Hepatocyte (in vitro differentiated cells): ENCODE data around the gene RHEBL1. TPM values are rescaled to one million over a fixed set of nuclear protein-coding genes. Genes with fewer than 3 reads are reported as not detected.

Experiments
- DNase-seq: peaks from one replicate; pipeline ENCODE4 v3.0.0-alpha.2; 2016; ENCODE audit warnings: low spot score
- H2AFZ ChIP-seq: fragments of 200-600 bp; sonication (generic); 2 replicates; pipeline ENCODE4 v1.6.0; 2016; ENCODE audit warnings: antibody characterized with exemption, mild to moderate bottlenecking
- H3K27ac ChIP-seq: fragments of 200-600 bp; sonication (generic); 2 replicates; pipeline ENCODE4 v1.5.1; 2016; ENCODE audit warnings: mild to moderate bottlenecking
- H3K27me3 ChIP-seq: fragments of 200-600 bp; sonication (generic); 2 replicates; pipeline ENCODE4 v1.6.1; 2016
- H3K36me3 ChIP-seq: fragments of 200-600 bp; sonication (generic); replicated peaks from 2 replicates; pipeline ENCODE4 v1.5.1; 2016; ENCODE audit warnings: low read depth; ENCODE audit not compliant: insufficient read depth
- H3K4me1 ChIP-seq: fragments of 200-600 bp; sonication (generic); 2 replicates; pipeline ENCODE4 v1.5.1; 2016; ENCODE audit warnings: mild to moderate bottlenecking, moderate library complexity; ENCODE audit not compliant: insufficient read depth
- H3K4me2 ChIP-seq: fragments of 200-600 bp; sonication (generic); 2 replicates; pipeline ENCODE4 v1.6.0; 2016
- H3K4me3 ChIP-seq: fragments of 200-600 bp; sonication (generic); 2 replicates; pipeline ENCODE4 v1.5.1; 2016; ENCODE audit warnings: mild to moderate bottlenecking
- H3K79me2 ChIP-seq: fragments of 200-600 bp; sonication (generic); 2 replicates; pipeline ENCODE4 v1.6.0; 2017; ENCODE audit warnings: mild to moderate bottlenecking
- H3K9me2 ChIP-seq: fragments of 200-600 bp; sonication (generic); replicated peaks from 2 replicates; pipeline ENCODE4 v1.6.0; 2017; ENCODE audit warnings: mild to moderate bottlenecking; ENCODE audit not compliant: insufficient read depth
- H3K9me3 ChIP-seq: fragments of 200-600 bp; sonication (generic); 2 replicates; pipeline ENCODE4 v1.5.1; 2016; ENCODE audit warnings: low read depth, mild to moderate bottlenecking
- H4K20me1 ChIP-seq: fragments of 200-600 bp; sonication (generic); 2 replicates; pipeline ENCODE4 v1.6.0; 2016; ENCODE audit warnings: mild to moderate bottlenecking; ENCODE audit not compliant: insufficient read depth, poor library complexity, severe bottlenecking
- EZH2 ChIP-seq: fragments of 200-600 bp; sonication (generic); IDR thresholded peaks from 2 replicates; pipeline ENCODE4 v1.6.1; 2016; ENCODE audit warnings: antibody characterized with exemption, mild to moderate bottlenecking, borderline replicate concordance
- EZH2phosphoT487 ChIP-seq: fragments of 200-600 bp; sonication (generic); IDR thresholded peaks from one replicate; pipeline ENCODE4 v1.6.1; 2018; ENCODE audit warnings: antibody characterized with exemption, mild to moderate bottlenecking, low read depth, moderate library complexity; ENCODE audit not compliant: unreplicated experiment, severe bottlenecking
- WGBS: methylation state at CpG from one replicate; pipeline ENCODE4 v1.1.6; 2016; ENCODE audit warnings: low lambda C conversion rate; ENCODE audit errors: missing lambda C conversion rate; 5-methylcytosine and 5-hydroxymethylcytosine counted together
- polyA plus RNA-seq: library from polyadenylated mRNA; unstranded; fragments of >200 nt; fragmentation: Nextera tagmentation; extraction: Ambion mirVana; gene quantifications from 2 replicates; pipeline ENCODE4 v1.2.1, GENCODE V29; 2016
- total RNA-seq: library from RNA; depleted of rRNA; stranded (reverse); fragments of >200 nt; gene quantifications from 2 replicates; pipeline ENCODE4 v1.2.3, GENCODE V29; 2014
- TF ChIP-seq, protein P1 (sequence below): fragments of 200-600 bp; sonication (generic); IDR thresholded peaks from 2 replicates; pipeline ENCODE4 v1.5.1; 2016; ENCODE audit warnings: antibody characterized with exemption, mild to moderate bottlenecking; ENCODE audit not compliant: poor library complexity

RHEBL1 gene
- total and polyA plus RNA-seq, 2 experiments from 2014 or later, result 0.30 TPM; not detected in 1

DNA sequence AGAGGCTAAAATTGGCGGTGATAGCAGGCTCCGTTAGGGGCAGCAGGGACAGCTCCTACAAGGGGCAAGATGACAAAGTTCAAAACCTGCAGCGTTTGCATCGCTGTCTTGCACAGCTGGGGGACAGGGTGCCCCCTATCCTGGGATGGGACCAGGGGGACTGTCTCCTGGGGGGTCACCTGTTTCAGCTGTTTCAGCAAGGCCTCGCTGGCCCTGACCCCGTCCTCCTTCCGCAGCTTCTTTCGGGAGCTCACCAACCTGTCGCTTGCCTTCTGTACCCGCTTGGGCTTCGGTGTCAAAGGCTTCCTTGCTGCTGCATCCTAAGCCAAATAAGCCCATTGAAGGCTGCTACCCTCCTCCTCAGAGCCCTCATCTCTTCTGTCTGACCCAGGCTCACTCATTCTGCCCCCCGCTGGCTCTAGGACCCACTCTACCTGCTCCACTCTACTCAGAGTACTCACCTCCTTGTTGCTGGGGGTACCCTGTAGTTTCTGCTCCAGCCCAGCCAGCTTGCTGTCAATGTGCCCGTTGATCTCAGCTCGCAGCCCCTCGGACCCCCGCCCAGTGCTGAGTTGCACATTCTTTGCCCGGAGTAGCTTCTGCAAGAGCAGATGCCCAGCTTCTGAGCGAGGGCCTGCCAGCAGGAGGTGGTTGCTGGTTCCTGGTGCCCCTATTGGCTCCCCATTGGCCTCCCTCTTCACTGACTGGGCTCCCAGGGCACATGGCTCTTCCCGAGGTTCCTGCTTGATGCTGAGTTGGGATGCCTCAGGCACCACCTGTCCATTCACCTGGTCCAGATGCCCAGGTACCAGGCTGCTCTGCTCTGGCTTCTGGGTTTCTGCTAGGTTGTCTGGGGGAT is 38.8 kb downstream of the RHEBL1 start:
- H4K20me1 ChIP-seq, result no peaks in the 10 kb centered on the region
- H2AFZ ChIP-seq, result no peak overlapping the region
- TF ChIP-seq, protein P1, sequence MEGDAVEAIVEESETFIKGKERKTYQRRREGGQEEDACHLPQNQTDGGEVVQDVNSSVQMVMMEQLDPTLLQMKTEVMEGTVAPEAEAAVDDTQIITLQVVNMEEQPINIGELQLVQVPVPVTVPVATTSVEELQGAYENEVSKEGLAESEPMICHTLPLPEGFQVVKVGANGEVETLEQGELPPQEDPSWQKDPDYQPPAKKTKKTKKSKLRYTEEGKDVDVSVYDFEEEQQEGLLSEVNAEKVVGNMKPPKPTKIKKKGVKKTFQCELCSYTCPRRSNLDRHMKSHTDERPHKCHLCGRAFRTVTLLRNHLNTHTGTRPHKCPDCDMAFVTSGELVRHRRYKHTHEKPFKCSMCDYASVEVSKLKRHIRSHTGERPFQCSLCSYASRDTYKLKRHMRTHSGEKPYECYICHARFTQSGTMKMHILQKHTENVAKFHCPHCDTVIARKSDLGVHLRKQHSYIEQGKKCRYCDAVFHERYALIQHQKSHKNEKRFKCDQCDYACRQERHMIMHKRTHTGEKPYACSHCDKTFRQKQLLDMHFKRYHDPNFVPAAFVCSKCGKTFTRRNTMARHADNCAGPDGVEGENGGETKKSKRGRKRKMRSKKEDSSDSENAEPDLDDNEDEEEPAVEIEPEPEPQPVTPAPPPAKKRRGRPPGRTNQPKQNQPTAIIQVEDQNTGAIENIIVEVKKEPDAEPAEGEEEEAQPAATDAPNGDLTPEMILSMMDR, result no peak
- TF ChIP-seq EZH2phosphoT487 (no peak), EZH2 (no peak)

DNA sequence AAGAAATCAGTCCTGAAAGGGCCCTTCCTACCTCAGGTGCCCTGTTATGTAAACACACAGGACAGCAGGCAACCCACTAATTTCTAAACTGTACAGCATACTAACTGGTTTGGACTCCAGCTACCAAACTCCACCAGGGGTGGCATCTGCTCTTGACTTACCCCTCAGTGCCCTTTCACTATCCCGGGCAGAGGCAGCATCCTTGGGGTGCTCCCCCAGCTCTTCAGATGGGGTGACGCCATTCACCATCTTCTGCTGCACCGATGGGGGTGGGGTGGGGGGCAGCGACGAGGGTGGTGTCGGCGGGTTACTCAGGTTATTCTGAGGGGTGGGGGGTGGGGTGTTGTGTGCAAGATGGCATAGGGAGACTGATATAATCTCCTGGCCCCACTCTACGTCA is 39.7 kb downstream of the RHEBL1 start:
- H3K27ac ChIP-seq, result no peak overlapping the region
- H4K20me1 ChIP-seq, result no peaks in the 10 kb centered on the region
- no peak overlapping the region for H2AFZ ChIP-seq
- DNase-seq, result no peak
- WGBS, result 97% methylated on average over 3 of the region's 8 CpGs
- TF ChIP-seq, protein P1, result no peak
- H3K9me3 ChIP-seq, result no peaks in the 10 kb centered on the region
- H3K9me2 ChIP-seq, result no peaks in the 10 kb centered on the region
- no peaks in the 10 kb centered on the region for H3K36me3 ChIP-seq
- H3K79me2 ChIP-seq, result no peaks in the 10 kb centered on the region
- H3K4me3 ChIP-seq, result no peak overlapping the region
- H3K4me1 ChIP-seq, result no peaks in the 10 kb centered on the region
- H3K4me2 ChIP-seq, result no peak overlapping the region
- no peaks in the 10 kb centered on the region for H3K27me3 ChIP-seq

More for the DNA sequence above, 38.8 kb downstream of the RHEBL1 start:
- no peak overlapping the region for H3K4me2 ChIP-seq
- no peaks in the 10 kb centered on the region for H3K36me3 ChIP-seq
- no peaks in the 10 kb centered on the region for H3K27me3 ChIP-seq
- no peaks in the 10 kb centered on the region for H3K79me2 ChIP-seq
- no peak overlapping the region for H3K4me3 ChIP-seq
- DNase-seq, result no peak
- no peaks in the 10 kb centered on the region for H3K9me3 ChIP-seq
- no peaks in the 10 kb centered on the region for H3K4me1 ChIP-seq
- H3K9me2 ChIP-seq, result no peaks in the 10 kb centered on the region
- WGBS, result 98% methylated on average over 19 of the region's 19 CpGs
- no peak overlapping the region for H3K27ac ChIP-seq

DNA sequence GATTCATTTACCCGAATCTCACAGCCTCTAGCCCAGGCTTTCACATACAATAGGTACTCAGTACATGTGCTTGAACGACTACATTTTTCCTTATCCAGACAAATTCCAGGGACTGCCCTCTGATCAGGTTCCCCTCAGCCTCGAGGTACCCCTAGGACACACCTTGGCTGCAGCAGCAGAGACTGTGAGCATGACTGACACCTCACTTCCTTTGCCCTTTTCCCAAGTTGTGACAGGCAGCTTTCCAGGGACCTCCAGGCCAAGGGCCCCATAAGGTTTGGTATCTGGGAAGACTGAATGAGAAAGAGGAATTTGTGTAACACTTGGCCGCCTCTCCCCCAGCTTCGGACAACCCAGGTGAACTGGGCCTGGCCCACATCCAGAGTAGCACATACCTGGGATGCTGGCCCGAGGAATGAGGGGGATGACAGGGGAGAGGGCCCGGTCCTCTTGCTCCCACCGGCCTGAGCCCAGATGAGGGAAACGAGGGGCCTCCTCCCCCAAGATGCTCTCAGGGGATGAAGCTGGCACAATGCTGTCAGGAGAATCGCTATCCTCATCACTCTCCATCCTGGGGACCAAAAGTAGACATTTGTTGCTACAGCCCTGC is 41.0 kb downstream of the RHEBL1 start:
- Histone ChIP-seq H3K4me1 (no peaks in the 10 kb centered on the region), H4K20me1 (no peaks in the 10 kb centered on the region), H2AFZ (no peak overlapping the region), H3K79me2 (no peaks in the 10 kb centered on the region), H3K9me2 (no peaks in the 10 kb centered on the region), H3K27me3 (no peaks in the 10 kb centered on the region), H3K36me3 (no peaks in the 10 kb centered on the region), H3K4me2 (no peak overlapping the region), H3K4me3 (no peak overlapping the region), H3K9me3 (no peaks in the 10 kb centered on the region), H3K27ac (no peak overlapping the region)
- DNase-seq, result no peak
- 97% methylated on average over 10 of the region's 10 CpGs for WGBS
- TF ChIP-seq, protein P1, result no peak
- TF ChIP-seq EZH2 (no peak), EZH2phosphoT487 (no peak)
